H1 (cell line): Measurements from ENCODE around the gene MBP. TPM values are rescaled to one million over a fixed set of nuclear protein-coding genes. Genes with fewer than 3 reads are reported as not detected.

Source experiments
- CBX5 ChIP-seq: fragments of 300-800, 300-1000 bp; sonication (generic); IDR thresholded peaks from 2 replicates; pipeline ENCODE4 v1.7.1; 2016; ENCODE audit warnings: antibody characterized with exemption, low read length, low read depth
- CHD1 ChIP-seq: IDR thresholded peaks from 2 replicates; pipeline ENCODE4 v1.6.1; 2012; ENCODE audit warnings: low read depth, low read length, improper control_type of control experiment
- CHD7 ChIP-seq: fragments of 300-600 bp; sonication (generic); IDR thresholded peaks from 2 replicates; pipeline ENCODE4 v1.7.1; 2012; ENCODE audit warnings: low read length, moderate library complexity, mild to moderate bottlenecking, inconsistent platforms; ENCODE audit not compliant: insufficient replicate concordance
- CREB1 ChIP-seq: IDR thresholded peaks from 2 replicates; pipeline ENCODE4 v1.6.1; 2012; ENCODE audit warnings: inconsistent platforms
- EP300 ChIP-seq, 2 experiments: IDR thresholded peaks; 1 replicate in 1 of 2; 2 replicates in 1 of 2; pipeline ENCODE4 v1.6.1; 2011 to 2012; ENCODE audit warnings: low read depth in 2 of 2, low read length in 2 of 2, mild to moderate bottlenecking in 2 of 2, borderline replicate concordance in 1 of 2, inconsistent platforms in 1 of 2, moderate library complexity in 1 of 2
- HDAC2 ChIP-seq, 2 experiments: fragments of 300-600 bp in 1 of 2; sonication (generic) in 1 of 2; IDR thresholded peaks; 2 replicates each; pipeline ENCODE4 v1.6.1; 2011 to 2012; ENCODE audit warnings: low read depth in 2 of 2, low read length in 2 of 2, mild to moderate bottlenecking in 2 of 2, moderate library complexity in 2 of 2, borderline replicate concordance in 1 of 2, inconsistent platforms in 1 of 2
- HDAC6 ChIP-seq: IDR thresholded peaks from one replicate; pipeline ENCODE4 v1.7.1; 2012; ENCODE audit warnings: low read depth, mild to moderate bottlenecking, inconsistent platforms, low read length, moderate library complexity
- SAP30 ChIP-seq: fragments of 300-600 bp; sonication (generic); IDR thresholded peaks from 2 replicates; pipeline ENCODE4 v1.7.1; 2012; ENCODE audit warnings: low read length, moderate library complexity, mild to moderate bottlenecking, inconsistent platforms; ENCODE audit not compliant: insufficient read depth, insufficient replicate concordance
- polyA plus RNA-seq, 7 experiments: library from polyadenylated mRNA; depleted of rRNA in 3 of 7; stranded (reverse) in 5 of 7; unstranded in 2 of 7; fragments of >200 nt in 5 of 7; fragments of 200-250 nt in 2 of 7; gene quantifications; 1 replicate in 5 of 7; 2 replicates in 1 of 7; 4 replicates in 1 of 7; pipeline versions ENCODE4 v1.2.1 to v1.2.3, GENCODE V29; 2011 to 2013; ENCODE audit warnings: missing spikeins in 2 of 7, mixed read lengths in 2 of 7
- total RNA-seq: library from RNA; stranded (reverse); fragmentation: NEBNext Ultra II Directional; extraction: Animal tissue kit (Norgen Biotek cat#: 25700); gene quantifications from 2 replicates; pipeline ENCODE4 v1.2.1, GENCODE V29; 2021

MBP gene
- total and polyA plus RNA-seq, 2 of the 8 experiments (the other 6 are each of a cell fraction or from before 2014, with no cell fraction given), result 7.7 to 19.2 TPM

- TF ChIP-seq CHD7, result no peak
- no peak for TF ChIP-seq EP300 (IDR thresholded peaks at IDR 0.05; ENCODE audit: borderline replicate concordance in 1 of 2, low read depth in 2 of 2, low read length in 2 of 2)
- TF ChIP-seq CHD1, result no peak
- no peak for TF ChIP-seq HDAC6
- no peak for TF ChIP-seq SAP30
- TF ChIP-seq HDAC2 (IDR thresholded peaks at IDR 0.05; ENCODE audit: borderline replicate concordance in 1 of 2, low read depth in 2 of 2, low read length in 2 of 2), result no peak
- no peak for TF ChIP-seq CREB1
- TF ChIP-seq CBX5, result no peak
Observed at GRCh38 chr18:77170890-77171410, 38.4 kb upstream of the MBP start (continued).
